ENCODE results near the gene NUP107. TPM values are rescaled to one million over a fixed set of nuclear protein-coding genes. Genes with fewer than 3 reads are reported as not detected.

NUP107 gene
- total RNA-seq, 6 experiments from 2014 or later, result 9.6 to 17.7 (median 11.9) TPM

DNA sequence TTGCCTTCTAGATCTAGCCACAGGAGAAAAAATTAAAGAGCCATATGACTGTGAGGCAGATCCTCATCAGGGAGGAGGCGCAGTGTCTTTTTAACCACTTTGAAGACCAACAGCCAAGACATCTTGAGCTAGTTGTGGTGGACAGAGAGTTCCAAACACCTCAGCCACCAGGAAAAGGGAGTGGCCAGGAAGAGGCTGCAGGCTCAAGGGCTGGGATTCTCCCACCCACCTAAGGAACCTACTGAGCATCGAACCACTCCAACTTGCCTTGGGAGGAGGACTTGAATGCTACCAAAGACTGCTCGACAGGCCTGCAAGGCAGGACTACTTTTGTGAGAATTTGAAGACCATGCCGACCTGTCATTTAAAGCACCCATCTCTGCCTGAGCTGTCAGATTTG lies 106.7 kb downstream of the NUP107 start:
- H3K36me3 ChIP-seq, result no peaks in the 10 kb centered on the region
- no peak overlapping the region for H3K4me3 ChIP-seq
- peak in 1 of 3 donors; percentile 20 for DNase-seq
- peaks cover 0 to 8% (median 2%) of the 10 kb centered on the region in 4 donors for H3K4me1 ChIP-seq
- no peak for TF ChIP-seq POLR2A (IDR thresholded peaks at IDR 0.05)
- TF ChIP-seq, protein P1, sequence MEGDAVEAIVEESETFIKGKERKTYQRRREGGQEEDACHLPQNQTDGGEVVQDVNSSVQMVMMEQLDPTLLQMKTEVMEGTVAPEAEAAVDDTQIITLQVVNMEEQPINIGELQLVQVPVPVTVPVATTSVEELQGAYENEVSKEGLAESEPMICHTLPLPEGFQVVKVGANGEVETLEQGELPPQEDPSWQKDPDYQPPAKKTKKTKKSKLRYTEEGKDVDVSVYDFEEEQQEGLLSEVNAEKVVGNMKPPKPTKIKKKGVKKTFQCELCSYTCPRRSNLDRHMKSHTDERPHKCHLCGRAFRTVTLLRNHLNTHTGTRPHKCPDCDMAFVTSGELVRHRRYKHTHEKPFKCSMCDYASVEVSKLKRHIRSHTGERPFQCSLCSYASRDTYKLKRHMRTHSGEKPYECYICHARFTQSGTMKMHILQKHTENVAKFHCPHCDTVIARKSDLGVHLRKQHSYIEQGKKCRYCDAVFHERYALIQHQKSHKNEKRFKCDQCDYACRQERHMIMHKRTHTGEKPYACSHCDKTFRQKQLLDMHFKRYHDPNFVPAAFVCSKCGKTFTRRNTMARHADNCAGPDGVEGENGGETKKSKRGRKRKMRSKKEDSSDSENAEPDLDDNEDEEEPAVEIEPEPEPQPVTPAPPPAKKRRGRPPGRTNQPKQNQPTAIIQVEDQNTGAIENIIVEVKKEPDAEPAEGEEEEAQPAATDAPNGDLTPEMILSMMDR (IDR thresholded peaks at IDR 0.05), result no peak
- no peaks in the 10 kb centered on the region for H3K9me3 ChIP-seq
- H3K27ac ChIP-seq, result no peak overlapping the region
- WGBS (ENCODE audit: insufficient coverage, low coverage, low lambda C conversion rate, missing lambda C conversion rate), result 100% methylated on average over 2 of the region's 4 CpGs
- no peak for ATAC-seq
- intact Hi-C loops (cut with DNase I), result no loop called here
- H3K27me3 ChIP-seq, result no peaks in the 10 kb centered on the region

DNA sequence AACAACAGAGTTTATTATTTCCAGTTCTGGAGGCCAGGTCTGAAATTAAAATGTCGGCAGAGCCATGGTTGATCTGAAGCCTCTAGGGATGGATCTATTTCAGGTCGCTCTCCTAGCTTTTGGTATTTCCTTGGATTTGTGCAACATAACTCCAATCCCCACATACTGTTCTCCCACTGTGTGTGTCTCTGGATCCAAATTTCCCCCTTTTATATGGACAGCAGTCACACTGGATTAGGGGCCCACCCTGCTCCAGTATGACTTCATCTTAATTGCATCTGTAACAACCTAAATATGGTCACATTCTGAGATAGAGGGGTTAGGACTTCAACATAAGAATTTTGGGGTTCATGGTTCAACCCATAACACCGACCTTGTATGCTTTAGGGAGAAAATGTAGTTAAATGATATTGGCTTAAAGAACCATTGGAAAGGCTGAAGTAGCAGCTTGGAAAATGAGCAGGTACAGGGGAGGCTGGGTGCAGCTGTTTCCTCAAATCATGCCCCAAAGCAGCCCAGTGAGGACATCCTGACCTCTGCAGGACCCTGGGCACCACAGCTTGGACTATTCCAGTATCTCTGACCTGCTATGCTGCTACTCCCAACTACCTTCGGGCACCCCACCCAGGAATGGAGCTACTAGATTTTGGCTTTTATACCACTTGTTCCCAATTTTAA lies 107.3 kb downstream of the NUP107 start:
- ATAC-seq (no peak), DNase-seq (peak in 1 of 3 donors; percentile 23)
- 92% methylated on average over 3 of the region's 4 CpGs for whole genome bisulfite sequencing (ENCODE audit: insufficient coverage, low coverage, low lambda C conversion rate, missing lambda C conversion rate)
- no peaks in the 10 kb centered on the region for H3K9me3 ChIP-seq
- no peaks in the 10 kb centered on the region for H3K36me3 ChIP-seq
- intact Hi-C loops (cut with DNase I), result no loop called here
- TF ChIP-seq, protein P1 (IDR thresholded peaks at IDR 0.05), result no peak
- no peak for TF ChIP-seq POLR2A (IDR thresholded peaks at IDR 0.05)
- no peak overlapping the region for H3K4me3 ChIP-seq
- H3K27me3 ChIP-seq, result no peaks in the 10 kb centered on the region
- H3K27ac ChIP-seq, result no peak overlapping the region
- H3K4me1 ChIP-seq, result peaks cover 0 to 3% (median 0%) of the 10 kb centered on the region in 4 donors

DNA sequence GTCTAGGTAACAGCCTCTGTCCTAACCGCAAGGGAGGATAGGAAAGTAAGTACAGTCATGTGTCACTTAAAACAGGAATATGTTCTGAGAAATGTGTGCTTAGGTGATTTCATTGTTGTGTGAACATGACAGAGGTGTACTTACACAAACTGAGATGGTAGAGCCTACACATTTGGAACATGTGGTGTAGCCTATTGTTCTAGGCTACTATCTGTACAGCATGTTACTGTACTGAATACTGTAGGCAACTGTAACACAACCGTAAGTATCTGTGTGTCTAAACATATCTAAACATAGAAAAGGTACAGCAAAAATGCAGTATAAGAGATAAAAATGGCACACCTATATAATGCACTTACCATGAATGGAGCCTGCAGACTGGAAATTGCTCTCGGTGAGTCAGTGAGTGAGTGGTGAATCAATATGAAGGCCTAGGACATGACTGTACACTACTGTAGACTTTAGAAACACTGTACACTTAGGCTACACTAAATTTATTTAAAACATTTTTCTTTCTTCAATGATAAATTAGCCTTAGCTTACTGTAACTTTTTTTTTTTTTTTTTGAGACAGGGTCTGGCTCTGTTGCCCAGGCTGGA lies 108.0 kb downstream of the NUP107 start:
- Histone ChIP-seq H3K27ac (no peak overlapping the region), H3K9me3 (no peaks in the 10 kb centered on the region), H3K4me1 (no peaks in the 10 kb centered on the region), H3K4me3 (no peak overlapping the region), H3K36me3 (no peaks in the 10 kb centered on the region), H3K27me3 (no peaks in the 10 kb centered on the region)
- TF ChIP-seq, protein P1 (IDR thresholded peaks at IDR 0.05), result no peak
- WGBS (ENCODE audit: insufficient coverage, low coverage, low lambda C conversion rate, missing lambda C conversion rate), result 92% methylated on average over 2 of the region's 3 CpGs
- DNase-seq (no peak), ATAC-seq (no peak)
- intact Hi-C loops (cut with DNase I), result no loop called here

Other genes with a start within 250 kb of the NUP107 start
- 100 to 1,000 TPM in 1 of 6 experiments, 10 to 100 TPM in 5; 49.7 to 120 (median 64.3) TPM for gene RAP1B, start 76.1 kb upstream of the NUP107 start, total RNA-seq
- gene SLC35E3, start 59.2 kb downstream of the NUP107 start, total RNA-seq, result 1 to 10 TPM; 2.4 to 7.7 (median 6.7) TPM
- gene MDM2, start 121.2 kb downstream of the NUP107 start, total RNA-seq, result 10 to 100 TPM; 56.9 to 74.3 (median 64.0) TPM
- 10 to 100 TPM; 34.6 to 91.6 (median 50.0) TPM for gene CPM, start 246.2 kb downstream of the NUP107 start, total RNA-seq

Measured in right lobe of liver (tissue), 6 donors.